ENCODE results near the gene MET. TPM values are rescaled to one million over a fixed set of nuclear protein-coding genes. Genes with fewer than 3 reads are reported as not detected.
"Not testable (repeated sequence)": the region's sequence is repeated elsewhere in the genome, so short reads cannot be mapped to it uniquely, and the experiment has no call there.

The MET gene
- total RNA-seq, 2 experiments from 2014 or later: not detected

GRCh38 chr7:116820149-116820548, 148.2 kb downstream of the MET start:
- ATAC-seq (no peak), DNase-seq (no peak)
- Mint-ChIP-seq H3K27ac (no peak overlapping the region), H3K27me3 (ENCODE audit: low read depth) (peaks cover 27% of the 10 kb centered on the region), H3K36me3 (ENCODE audit: low read depth) (no peaks in the 10 kb centered on the region), H3K4me3 (no peak overlapping the region), H3K4me1 (ENCODE audit: low read depth) (peaks cover 6% of the 10 kb centered on the region), H3K9me3 (ENCODE audit: insufficient read depth) (no peaks in the 10 kb centered on the region)
- ChIA-PET POLR2A (no interaction called here), CTCF (interaction anchor here (1.5 kb wide), 1 partner anchor 229 kb away, joined by 3 read pairs; no protein-coding TSS in a partner anchor)

- H3K4me1 Mint-ChIP-seq (ENCODE audit: low read depth); H3K4me3 Mint-ChIP-seq; DNase-seq; CTCF ChIA-PET; POLR2A ChIA-PET; H3K36me3 Mint-ChIP-seq (ENCODE audit: low read depth); ATAC-seq; H3K27ac Mint-ChIP-seq; H3K9me3 Mint-ChIP-seq (ENCODE audit: insufficient read depth): not testable (repeated sequence)
- peaks cover 27% of the 10 kb centered on the region for H3K27me3 Mint-ChIP-seq (ENCODE audit: low read depth)
These were observed 149.7 kb downstream of the MET start for GRCh38 chr7:116821647-116822046.

GRCh38 chr7:116824449-116824848, 152.5 kb downstream of the MET start:
- Mint-ChIP-seq H3K36me3 (ENCODE audit: low read depth) (no peaks in the 10 kb centered on the region), H3K4me1 (ENCODE audit: low read depth) (peaks cover 6% of the 10 kb centered on the region), H3K27me3 (ENCODE audit: low read depth) (peaks cover 14% of the 10 kb centered on the region), H3K9me3 (ENCODE audit: insufficient read depth) (no peaks in the 10 kb centered on the region), H3K27ac (no peak overlapping the region), H3K4me3 (no peak overlapping the region)
- ChIA-PET CTCF (no interaction called here), POLR2A (no interaction called here)
- no peak for DNase-seq
- ATAC-seq: no peak

- H3K27ac Mint-ChIP-seq: no peak overlapping the region
- no peak overlapping the region for H3K4me3 Mint-ChIP-seq
- peaks cover 8% of the 10 kb centered on the region for H3K27me3 Mint-ChIP-seq (ENCODE audit: low read depth)
- ChIA-PET CTCF (no interaction called here), POLR2A (no interaction called here)
- peaks cover 6% of the 10 kb centered on the region for H3K4me1 Mint-ChIP-seq (ENCODE audit: low read depth)
- no peak for ATAC-seq
- no peaks in the 10 kb centered on the region for H3K9me3 Mint-ChIP-seq (ENCODE audit: insufficient read depth)
- H3K36me3 Mint-ChIP-seq (ENCODE audit: low read depth): no peaks in the 10 kb centered on the region
- DNase-seq: no peak
These were observed 156.3 kb downstream of the MET start for GRCh38 chr7:116828281-116828680.

DNA sequence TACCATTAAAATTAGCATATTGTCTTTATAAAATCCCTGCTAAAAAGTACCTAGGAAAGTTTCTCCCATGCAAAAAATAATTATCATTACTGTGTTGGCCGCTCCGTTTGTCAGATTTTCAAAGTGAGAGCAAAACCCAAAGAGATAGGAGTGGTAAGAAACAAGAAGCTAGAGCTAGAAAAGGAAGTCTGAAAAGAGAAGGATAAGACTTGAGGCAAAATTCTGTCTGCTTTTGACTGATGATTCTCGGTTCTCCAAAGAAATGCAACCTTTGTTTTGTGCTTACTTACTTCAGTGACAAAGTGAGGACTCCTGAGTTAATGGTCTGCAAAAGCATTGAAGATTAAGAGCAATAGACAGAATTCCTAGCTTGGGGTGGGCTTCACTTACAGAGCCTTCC, 157.0 kb downstream of the MET start:
- CTCF ChIA-PET: no interaction called here
- DNase-seq (no peak), ATAC-seq (no peak)
- no peak overlapping the region for H3K4me3 Mint-ChIP-seq
- H3K4me1 Mint-ChIP-seq (ENCODE audit: low read depth): peaks cover 6% of the 10 kb centered on the region
- H3K27ac Mint-ChIP-seq: no peak overlapping the region
- H3K9me3 Mint-ChIP-seq (ENCODE audit: insufficient read depth): no peaks in the 10 kb centered on the region
- peaks cover 5% of the 10 kb centered on the region for H3K27me3 Mint-ChIP-seq (ENCODE audit: low read depth)
- no peaks in the 10 kb centered on the region for H3K36me3 Mint-ChIP-seq (ENCODE audit: low read depth)
- POLR2A ChIA-PET: no interaction called here

GRCh38 chr7:116829493-116829892, 157.5 kb downstream of the MET start:
- no peaks in the 10 kb centered on the region for H3K36me3 Mint-ChIP-seq (ENCODE audit: low read depth)
- H3K9me3 Mint-ChIP-seq (ENCODE audit: insufficient read depth): no peaks in the 10 kb centered on the region
- peaks cover 3% of the 10 kb centered on the region for H3K27me3 Mint-ChIP-seq (ENCODE audit: low read depth)
- ChIA-PET POLR2A (no interaction called here), CTCF (no interaction called here)
- H3K4me1 Mint-ChIP-seq (ENCODE audit: low read depth): peaks cover 2% of the 10 kb centered on the region
- no peak for DNase-seq
- ATAC-seq: no peak
- H3K4me3 Mint-ChIP-seq: no peak overlapping the region
- H3K27ac Mint-ChIP-seq: no peak overlapping the region

DNA sequence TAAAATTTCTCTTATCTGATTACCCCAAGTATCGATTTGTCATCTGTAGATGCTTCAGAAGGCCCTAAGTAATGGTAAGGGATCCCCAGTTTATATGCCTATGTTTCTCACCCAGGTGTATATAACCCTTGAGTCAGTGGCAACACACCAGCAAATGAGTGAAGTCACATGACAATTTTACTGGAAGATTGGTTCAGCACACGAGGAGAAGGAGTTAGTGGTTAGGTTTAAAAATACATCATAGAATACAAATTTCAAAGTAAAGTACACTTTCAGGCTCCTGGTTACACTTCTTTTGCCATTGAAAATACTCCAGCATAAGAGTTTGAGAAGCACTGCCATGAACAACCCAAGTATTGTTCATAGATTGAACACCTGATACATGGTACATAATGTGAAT, 160.7 kb downstream of the MET start:
- Mint-ChIP-seq H3K27ac (no peak overlapping the region), H3K9me3 (ENCODE audit: insufficient read depth) (no peaks in the 10 kb centered on the region), H3K27me3 (ENCODE audit: low read depth) (peaks cover 2% of the 10 kb centered on the region), H3K4me3 (no peak overlapping the region), H3K36me3 (ENCODE audit: low read depth) (no peaks in the 10 kb centered on the region), H3K4me1 (ENCODE audit: low read depth) (no peaks in the 10 kb centered on the region)
- ATAC-seq (no peak), DNase-seq (no peak)
- ChIA-PET POLR2A (no interaction called here), CTCF (no interaction called here)

- Mint-ChIP-seq H3K36me3 (ENCODE audit: low read depth) (no peaks in the 10 kb centered on the region), H3K9me3 (ENCODE audit: insufficient read depth) (no peaks in the 10 kb centered on the region), H3K27ac (no peak overlapping the region), H3K4me3 (no peak overlapping the region), H3K4me1 (ENCODE audit: low read depth) (no peaks in the 10 kb centered on the region), H3K27me3 (ENCODE audit: low read depth) (peaks cover 10% of the 10 kb centered on the region)
- CTCF ChIA-PET: interaction anchor here (0.5 kb wide), 1 partner anchor 1619 kb away, joined by 3 read pairs; no protein-coding TSS in a partner anchor
- POLR2A ChIA-PET: no interaction called here
- DNase-seq (no peak), ATAC-seq (no peak)
These were observed 163.0 kb downstream of the MET start for GRCh38 chr7:116834815-116835504.

DNA sequence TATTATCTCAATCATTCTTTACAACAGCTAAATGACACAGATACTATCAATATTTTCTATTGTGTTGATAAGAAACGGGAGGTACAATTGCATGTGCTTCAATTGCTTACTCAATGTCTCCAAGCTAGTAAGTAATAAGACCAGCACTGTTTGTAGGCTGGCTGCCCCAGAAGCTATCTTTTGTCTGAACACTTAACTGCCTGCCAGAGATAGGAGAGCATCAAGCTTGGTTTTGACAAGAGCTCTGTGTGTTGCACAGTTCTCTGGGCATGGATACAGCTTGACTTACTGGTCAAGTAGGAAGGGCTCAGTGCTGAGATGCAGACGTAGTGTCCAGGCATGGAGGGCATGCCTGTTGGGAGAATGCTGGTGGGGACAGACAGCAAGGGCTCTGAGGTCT, 164.1 kb downstream of the MET start:
- CTCF ChIA-PET: no interaction called here
- H3K9me3 Mint-ChIP-seq (ENCODE audit: insufficient read depth): no peaks in the 10 kb centered on the region
- H3K36me3 Mint-ChIP-seq (ENCODE audit: low read depth): no peaks in the 10 kb centered on the region
- H3K27me3 Mint-ChIP-seq (ENCODE audit: low read depth): peaks cover 10% of the 10 kb centered on the region
- H3K4me3 Mint-ChIP-seq: no peak overlapping the region
- DNase-seq (no peak), ATAC-seq (no peak)
- POLR2A ChIA-PET: no interaction called here
- H3K4me1 Mint-ChIP-seq (ENCODE audit: low read depth): no peaks in the 10 kb centered on the region
- H3K27ac Mint-ChIP-seq: no peak overlapping the region

- DNase-seq (no peak), ATAC-seq (no peak)
- Mint-ChIP-seq H3K9me3 (ENCODE audit: insufficient read depth) (no peaks in the 10 kb centered on the region), H3K27me3 (ENCODE audit: low read depth) (peaks cover 10% of the 10 kb centered on the region), H3K4me1 (ENCODE audit: low read depth) (no peaks in the 10 kb centered on the region), H3K4me3 (no peak overlapping the region), H3K36me3 (ENCODE audit: low read depth) (no peaks in the 10 kb centered on the region), H3K27ac (no peak overlapping the region)
- POLR2A ChIA-PET: no interaction called here
- CTCF ChIA-PET: no interaction called here
These were observed 164.9 kb downstream of the MET start for GRCh38 chr7:116836911-116837310.

GRCh38 chr7:116837586-116837985, 165.6 kb downstream of the MET start:
- H3K27ac Mint-ChIP-seq: no peak overlapping the region
- ChIA-PET CTCF (no interaction called here), POLR2A (no interaction called here)
- no peaks in the 10 kb centered on the region for H3K9me3 Mint-ChIP-seq (ENCODE audit: insufficient read depth)
- no peaks in the 10 kb centered on the region for H3K4me1 Mint-ChIP-seq (ENCODE audit: low read depth)
- no peak overlapping the region for H3K4me3 Mint-ChIP-seq
- no peaks in the 10 kb centered on the region for H3K36me3 Mint-ChIP-seq (ENCODE audit: low read depth)
- H3K27me3 Mint-ChIP-seq (ENCODE audit: low read depth): peaks cover 13% of the 10 kb centered on the region
- no peak for ATAC-seq
- no peak for DNase-seq

DNA sequence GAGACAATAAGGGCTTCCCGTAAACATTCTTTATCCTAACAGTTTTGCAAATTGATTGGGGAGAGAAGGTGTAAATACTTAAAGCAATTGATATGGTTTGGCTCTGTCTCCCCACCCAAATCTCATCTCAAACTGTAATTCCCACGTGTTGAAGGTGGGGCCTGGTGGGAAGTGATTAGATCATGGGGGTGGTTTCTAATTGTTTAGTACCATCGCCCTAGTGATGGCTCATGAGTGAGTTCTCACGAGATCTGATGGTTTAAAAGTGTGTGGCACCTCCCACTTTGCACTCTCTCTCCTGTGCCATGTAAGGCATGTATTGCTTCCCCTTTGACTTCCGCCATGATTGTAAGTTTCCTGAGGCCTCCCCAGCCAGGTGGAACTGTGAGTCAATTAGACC, 168.3 kb downstream of the MET start:
- H3K4me3 Mint-ChIP-seq: no peak overlapping the region
- ATAC-seq (no peak), DNase-seq (no peak)
- H3K27ac Mint-ChIP-seq: no peak overlapping the region
- H3K9me3 Mint-ChIP-seq (ENCODE audit: insufficient read depth): no peaks in the 10 kb centered on the region
- H3K36me3 Mint-ChIP-seq (ENCODE audit: low read depth): no peaks in the 10 kb centered on the region
- peaks cover 18% of the 10 kb centered on the region for H3K27me3 Mint-ChIP-seq (ENCODE audit: low read depth)
- POLR2A ChIA-PET: no interaction called here
- CTCF ChIA-PET: no interaction called here
- peaks cover 11% of the 10 kb centered on the region for H3K4me1 Mint-ChIP-seq (ENCODE audit: low read depth)

GRCh38 chr7:116842371-116842770, 170.4 kb downstream of the MET start:
- Mint-ChIP-seq H3K36me3 (ENCODE audit: low read depth) (no peaks in the 10 kb centered on the region), H3K27ac (no peak overlapping the region), H3K4me3 (no peak overlapping the region), H3K4me1 (ENCODE audit: low read depth) (peaks cover 11% of the 10 kb centered on the region), H3K9me3 (ENCODE audit: insufficient read depth) (no peaks in the 10 kb centered on the region), H3K27me3 (ENCODE audit: low read depth) (peaks cover 22% of the 10 kb centered on the region)
- ATAC-seq (no peak), DNase-seq (no peak)
- ChIA-PET POLR2A (no interaction called here), CTCF (no interaction called here)
